Uterus (tissue), 4 donors: ENCODE data around the gene NPPC. TPM values are rescaled to one million over a fixed set of nuclear protein-coding genes. Genes with fewer than 3 reads are reported as not detected.
A peak's percentile ranks its signal among the peaks of the same experiment; 100 is the strongest.

Experiments used
- DNase-seq, 2 donors: peaks; one replicate each; pipeline ENCODE4 v3.0.0-alpha.2; 2019 to 2020
- H3K27ac ChIP-seq, 2 donors: fragments of 200-600 bp; sonication (generic); 1 replicate in 1 of 2; 2 replicates in 1 of 2; pipeline ENCODE4 v1.5.1; 2016 to 2018
- H3K27me3 ChIP-seq, 2 donors: fragments of 200-600 bp; sonication (generic); one replicate each; pipeline ENCODE4 v1.5.1; 2018 to 2019; ENCODE audit warnings: control low read depth in 1 of 2
- H3K36me3 ChIP-seq, 2 donors: fragments of 200-600 bp; sonication (generic); one replicate each; pipeline ENCODE4 v1.5.1; 2019; ENCODE audit warnings: control low read depth in 1 of 2
- H3K4me1 ChIP-seq, 2 donors: fragments of 200-600 bp; sonication (generic); one replicate each; pipeline ENCODE4 v1.5.1; 2018 to 2019; ENCODE audit warnings: control low read depth in 1 of 2
- H3K4me3 ChIP-seq, 2 donors: fragments of 200-600 bp; sonication (generic); 1 replicate in 1 of 2; 2 replicates in 1 of 2; pipeline ENCODE4 v1.5.1; 2018 to 2019; ENCODE audit warnings: mild to moderate bottlenecking in 1 of 2
- H3K9me3 ChIP-seq, 2 donors: fragments of 200-600 bp; sonication (generic); one replicate each; pipeline ENCODE4 v1.5.1; 2019; ENCODE audit warnings: control low read depth in 1 of 2
- CTCF ChIP-seq, 4 experiments: fragments of 200-600 bp in 2 of 4; fragments of 450-650 bp in 2 of 4; sonication (generic) in 2 of 4; IDR thresholded peaks; one replicate each; pipeline ENCODE4 v1.5.1; 2016 to 2019; ENCODE audit warnings: antibody characterized with exemption in 4 of 4, mild to moderate bottlenecking in 2 of 4, moderate library complexity in 1 of 4
- POLR2A ChIP-seq, 2 donors: fragments of 450-650 bp; IDR thresholded peaks; one replicate each; pipeline ENCODE4 v1.6.1; 2016; ENCODE audit warnings: antibody characterized with exemption in 2 of 2, mild to moderate bottlenecking in 1 of 2, moderate library complexity in 1 of 2
- intact Hi-C: fragments of 100-400 bp; cut with DNase I; formaldehyde crosslinking; loops from one replicate; pipeline ENCODE4 v1.15.1; 2023; ENCODE audit warnings: low total_unique reads
- total RNA-seq, 4 donors: library from RNA; depleted of rRNA in 3 of 4; stranded (reverse); fragments of >200 nt in 3 of 4; gene quantifications; one replicate each; pipeline versions ENCODE4 v1.1.0 to v1.2.4, GENCODE V29; 2014 to 2023
- donor health status: DM: yes; HTN: yes; CAD: no.

Gene NPPC
- total RNA-seq, 4 donors from 2014 or later: 4.3 TPM; not detected in 3

- DNase-seq: no peak
- no peaks in the 10 kb centered on the region for H3K4me1 ChIP-seq
- H3K27ac ChIP-seq: no peak overlapping the region
- no peak for TF ChIP-seq CTCF (IDR thresholded peaks at IDR 0.05)
- H3K27me3 ChIP-seq: no peaks in the 10 kb centered on the region
- H3K9me3 ChIP-seq: no peaks in the 10 kb centered on the region
- no peaks in the 10 kb centered on the region for H3K36me3 ChIP-seq
- H3K4me3 ChIP-seq: no peak overlapping the region
- intact Hi-C loops: no loop called here
Observed at GRCh38 chr2:231932711-231932970, 6.4 kb upstream of the NPPC start.

- intact Hi-C loops: no loop called here
- no peak for TF ChIP-seq CTCF (IDR thresholded peaks at IDR 0.05)
- TF ChIP-seq POLR2A (IDR thresholded peaks at IDR 0.05): no peak
- peaks cover 0 to 2% of the 10 kb centered on the region in 2 donors for H3K4me1 ChIP-seq
- no peaks in the 10 kb centered on the region for H3K36me3 ChIP-seq
- no peaks in the 10 kb centered on the region for H3K27me3 ChIP-seq
- no peaks in the 10 kb centered on the region for H3K9me3 ChIP-seq
- peak overlapping the region in 1 of 2 donors; percentile 45 for H3K27ac ChIP-seq
- H3K4me3 ChIP-seq: no peak overlapping the region
- peak; percentile 71 to 75 for DNase-seq
Observed at GRCh38 chr2:231931481-231931915, 5.3 kb upstream of the NPPC start.

GRCh38 chr2:231930593-231931281 lies 4.5 kb upstream of the NPPC start:
- peak; percentile 74 to 82 for DNase-seq
- Histone ChIP-seq H3K27ac (peak overlapping the region in 1 of 2 donors; percentile 45), H3K36me3 (no peaks in the 10 kb centered on the region), H3K4me1 (peaks cover 0 to 10% of the 10 kb centered on the region in 2 donors), H3K9me3 (no peaks in the 10 kb centered on the region), H3K27me3 (no peaks in the 10 kb centered on the region), H3K4me3 (no peak overlapping the region)
- intact Hi-C loops: no loop called here
- TF ChIP-seq POLR2A (IDR thresholded peaks at IDR 0.05) (no peak), CTCF (IDR thresholded peaks at IDR 0.05) (no peak)

GRCh38 chr2:231929961-231930592 lies 3.9 kb upstream of the NPPC start:
- DNase-seq: peak; percentile 82 to 86
- intact Hi-C loops: loop anchor here (10.0 kb wide), 1 partner anchor 395 kb away; no protein-coding TSS in a partner anchor
- peaks cover 0 to 3% of the 10 kb centered on the region in 2 donors for H3K27me3 ChIP-seq

More at GRCh38 chr2:231929961-231930592, 3.9 kb upstream of the NPPC start:
- Histone ChIP-seq H3K9me3 (no peaks in the 10 kb centered on the region), H3K36me3 (no peaks in the 10 kb centered on the region), H3K4me3 (no peak overlapping the region), H3K27ac (peak overlapping the region in 1 of 2 donors; percentile 50), H3K4me1 (peaks cover 0 to 13% of the 10 kb centered on the region in 2 donors)
- TF ChIP-seq CTCF (IDR thresholded peaks at IDR 0.05) (peak in 2 of 4 experiments; percentile 11 to 36), POLR2A (IDR thresholded peaks at IDR 0.05) (no peak)
